Panc1 (cell line): ENCODE data around the gene REXO4. TPM values are rescaled to one million over a fixed set of nuclear protein-coding genes. Genes with fewer than 3 reads are reported as not detected.

Experiments
- ATAC-seq: fragments of 200-7000 bp; cut with Tn5 transposase; 2 replicates; pipeline ENCODE4 v1.9.1; 2020; ENCODE audit warnings: mild to moderate bottlenecking, moderate library complexity
- BruUV-seq: library from RNA; stranded (reverse); fragments of 400-500 nt; replicated peaks from 2 replicates; lab custom pipeline; 2021; lab: Mats Ljungman, UMichigan
- CTCF ChIA-PET: fragments of 300-600 bp; sonication (Branson Sonifier 250); formaldehyde crosslinking; loops from one replicate; lab custom pipeline; 2022; ENCODE audit warnings: antibody characterized with exemption; lab: Charles Lee
- POLR2A ChIA-PET: fragments of 300-600 bp; sonication (Branson Sonifier 250); formaldehyde crosslinking; loops from one replicate; lab custom pipeline; 2022; ENCODE audit warnings: antibody characterized with exemption; lab: Charles Lee
- DNase-seq: peaks from one replicate; pipeline ENCODE4 v3.0.0-alpha.2; 2010; ENCODE audit warnings: low read depth, low spot score
- H3K27ac ChIP-seq: 2 replicates; pipeline ENCODE4 v1.5.1; 2011; ENCODE audit warnings: mild to moderate bottlenecking, low read length, inconsistent platforms
- H3K27me3 ChIP-seq: fragments of 200-500 bp; sonication (Bioruptor generic); 2 replicates; pipeline ENCODE4 v1.6.0; 2014; ENCODE audit warnings: low read length, inconsistent platforms; ENCODE audit not compliant: control insufficient read depth, insufficient read depth
- H3K36me3 ChIP-seq: fragments of 200-500 bp; sonication (Bioruptor generic); 2 replicates; pipeline ENCODE4 v1.5.1; 2014; ENCODE audit warnings: inconsistent platforms, mild to moderate bottlenecking, low read length, moderate library complexity; ENCODE audit not compliant: control insufficient read depth, insufficient read depth
- H3K4me1 ChIP-seq: 2 replicates; pipeline ENCODE4 v1.5.1; 2011; ENCODE audit warnings: inconsistent platforms, mild to moderate bottlenecking, low read length, moderate library complexity; ENCODE audit not compliant: control insufficient read depth, insufficient read depth
- H3K4me3 ChIP-seq, 2 experiments: 2 replicates each; pipeline ENCODE4 v1.5.1; 2011 to 2012; ENCODE audit warnings: low read depth in 2 of 2, low read length in 2 of 2, mild to moderate bottlenecking in 2 of 2, inconsistent platforms in 1 of 2, moderate library complexity in 1 of 2
- H3K9me3 ChIP-seq: fragments of 200-500 bp; sonication (Bioruptor generic); 2 replicates; pipeline ENCODE4 v1.5.1; 2014; ENCODE audit warnings: low read depth, mild to moderate bottlenecking, inconsistent platforms, low read length, moderate library complexity; ENCODE audit not compliant: control insufficient read depth, insufficient read depth
- POLR2AphosphoS5 ChIP-seq: IDR thresholded peaks from 2 replicates; pipeline ENCODE4 v1.6.1; 2012; ENCODE audit warnings: mild to moderate bottlenecking, low read depth, low read length, moderate library complexity
- SIN3A ChIP-seq: IDR thresholded peaks from 2 replicates; pipeline ENCODE4 v1.6.1; 2012; ENCODE audit warnings: low read depth, mild to moderate bottlenecking, low read length, moderate library complexity, borderline replicate concordance; ENCODE audit not compliant: insufficient read depth
- TCF7L2 ChIP-seq: IDR thresholded peaks from 2 replicates; pipeline ENCODE4 v1.6.1; 2011; ENCODE audit warnings: mild to moderate bottlenecking, low read depth, low read length, inconsistent platforms
- in situ Hi-C: cut with HindIII; loops from 2 replicates; pipeline ENCODE4 v1.10.0; 2016; ENCODE audit warnings: low sequenced_read_pairs, low pct_unique_long_range_greater_than_20kb
- intact Hi-C: fragments of 100-400 bp; cut with micrococcal nuclease; formaldehyde crosslinking; loops from one replicate; pipeline ENCODE4 v1.10.0; 2022; ENCODE audit not compliant: unreplicated experiment
- total RNA-seq: library from RNA; stranded (reverse); gene quantifications from one replicate; pipeline ENCODE4 v1.2.1, GENCODE V29; 2021; ENCODE audit not compliant: unreplicated experiment
- TF ChIP-seq, protein P1 (sequence below): fragments of 450-650 bp; IDR thresholded peaks from 2 replicates; pipeline ENCODE4 v1.5.1; 2017; ENCODE audit warnings: mild to moderate bottlenecking
- TF ChIP-seq, protein P2 (sequence below), 2 experiments: IDR thresholded peaks; 2 replicates each; pipeline ENCODE4 v1.6.1; 2011 to 2012; ENCODE audit warnings: low read depth in 2 of 2, control low read depth in 1 of 2, low read length in 1 of 2, mild to moderate bottlenecking in 1 of 2, moderate library complexity in 1 of 2; ENCODE audit not compliant: insufficient read depth in 1 of 2

The REXO4 gene
- total RNA-seq, 1 experiment from 2014 or later = 19.9 TPM

DNA sequence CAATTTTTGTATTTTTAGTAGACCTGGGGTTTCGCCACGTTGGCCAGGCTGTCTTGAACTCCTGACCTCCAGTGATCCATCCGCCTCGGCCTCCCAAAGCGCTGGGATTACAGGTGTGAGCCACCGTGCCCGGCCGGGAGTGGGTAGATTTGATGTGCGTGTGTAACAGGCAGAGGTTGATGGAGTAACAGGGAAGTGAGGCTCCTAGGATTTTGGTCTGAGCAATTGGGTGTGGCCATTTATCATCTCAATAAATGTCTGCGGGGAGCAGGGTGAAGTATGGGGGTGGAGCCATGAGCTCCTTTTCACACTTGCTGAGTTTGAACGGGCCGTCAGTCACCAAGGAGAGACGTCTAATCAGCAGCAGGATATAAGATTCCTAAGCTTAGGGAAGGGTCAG lies 1.2 kb upstream of the REXO4 start:
- Histone ChIP-seq H3K27me3 (no peaks in the 10 kb centered on the region), H3K4me3 (peak overlapping the region in 1 of 2 experiments; percentile 90; a peak in 2 of 4 replicates), H3K36me3 (peaks cover 2% of the 10 kb centered on the region), H3K9me3 (no peaks in the 10 kb centered on the region), H3K4me1 (no peaks in the 10 kb centered on the region), H3K27ac (no peak overlapping the region)
- CTCF ChIA-PET = no interaction called here
- intact Hi-C loops = no loop called here
- DNase-seq (no peak), ATAC-seq (no peak)
- BruUV-seq = no TSS peak
- POLR2A ChIA-PET = no interaction called here
- TF ChIP-seq, protein P1, sequence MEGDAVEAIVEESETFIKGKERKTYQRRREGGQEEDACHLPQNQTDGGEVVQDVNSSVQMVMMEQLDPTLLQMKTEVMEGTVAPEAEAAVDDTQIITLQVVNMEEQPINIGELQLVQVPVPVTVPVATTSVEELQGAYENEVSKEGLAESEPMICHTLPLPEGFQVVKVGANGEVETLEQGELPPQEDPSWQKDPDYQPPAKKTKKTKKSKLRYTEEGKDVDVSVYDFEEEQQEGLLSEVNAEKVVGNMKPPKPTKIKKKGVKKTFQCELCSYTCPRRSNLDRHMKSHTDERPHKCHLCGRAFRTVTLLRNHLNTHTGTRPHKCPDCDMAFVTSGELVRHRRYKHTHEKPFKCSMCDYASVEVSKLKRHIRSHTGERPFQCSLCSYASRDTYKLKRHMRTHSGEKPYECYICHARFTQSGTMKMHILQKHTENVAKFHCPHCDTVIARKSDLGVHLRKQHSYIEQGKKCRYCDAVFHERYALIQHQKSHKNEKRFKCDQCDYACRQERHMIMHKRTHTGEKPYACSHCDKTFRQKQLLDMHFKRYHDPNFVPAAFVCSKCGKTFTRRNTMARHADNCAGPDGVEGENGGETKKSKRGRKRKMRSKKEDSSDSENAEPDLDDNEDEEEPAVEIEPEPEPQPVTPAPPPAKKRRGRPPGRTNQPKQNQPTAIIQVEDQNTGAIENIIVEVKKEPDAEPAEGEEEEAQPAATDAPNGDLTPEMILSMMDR = no peak
- TF ChIP-seq POLR2AphosphoS5 (no peak), SIN3A (no peak), TCF7L2 (no peak)
- TF ChIP-seq, protein P2, sequence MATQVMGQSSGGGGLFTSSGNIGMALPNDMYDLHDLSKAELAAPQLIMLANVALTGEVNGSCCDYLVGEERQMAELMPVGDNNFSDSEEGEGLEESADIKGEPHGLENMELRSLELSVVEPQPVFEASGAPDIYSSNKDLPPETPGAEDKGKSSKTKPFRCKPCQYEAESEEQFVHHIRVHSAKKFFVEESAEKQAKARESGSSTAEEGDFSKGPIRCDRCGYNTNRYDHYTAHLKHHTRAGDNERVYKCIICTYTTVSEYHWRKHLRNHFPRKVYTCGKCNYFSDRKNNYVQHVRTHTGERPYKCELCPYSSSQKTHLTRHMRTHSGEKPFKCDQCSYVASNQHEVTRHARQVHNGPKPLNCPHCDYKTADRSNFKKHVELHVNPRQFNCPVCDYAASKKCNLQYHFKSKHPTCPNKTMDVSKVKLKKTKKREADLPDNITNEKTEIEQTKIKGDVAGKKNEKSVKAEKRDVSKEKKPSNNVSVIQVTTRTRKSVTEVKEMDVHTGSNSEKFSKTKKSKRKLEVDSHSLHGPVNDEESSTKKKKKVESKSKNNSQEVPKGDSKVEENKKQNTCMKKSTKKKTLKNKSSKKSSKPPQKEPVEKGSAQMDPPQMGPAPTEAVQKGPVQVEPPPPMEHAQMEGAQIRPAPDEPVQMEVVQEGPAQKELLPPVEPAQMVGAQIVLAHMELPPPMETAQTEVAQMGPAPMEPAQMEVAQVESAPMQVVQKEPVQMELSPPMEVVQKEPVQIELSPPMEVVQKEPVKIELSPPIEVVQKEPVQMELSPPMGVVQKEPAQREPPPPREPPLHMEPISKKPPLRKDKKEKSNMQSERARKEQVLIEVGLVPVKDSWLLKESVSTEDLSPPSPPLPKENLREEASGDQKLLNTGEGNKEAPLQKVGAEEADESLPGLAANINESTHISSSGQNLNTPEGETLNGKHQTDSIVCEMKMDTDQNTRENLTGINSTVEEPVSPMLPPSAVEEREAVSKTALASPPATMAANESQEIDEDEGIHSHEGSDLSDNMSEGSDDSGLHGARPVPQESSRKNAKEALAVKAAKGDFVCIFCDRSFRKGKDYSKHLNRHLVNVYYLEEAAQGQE (IDR thresholded peaks at IDR 0.05; ENCODE audit: insufficient read depth in 1 of 2, low read depth in 2 of 2, low read length in 1 of 2) = no peak
- in situ Hi-C loops = no loop called here

DNA sequence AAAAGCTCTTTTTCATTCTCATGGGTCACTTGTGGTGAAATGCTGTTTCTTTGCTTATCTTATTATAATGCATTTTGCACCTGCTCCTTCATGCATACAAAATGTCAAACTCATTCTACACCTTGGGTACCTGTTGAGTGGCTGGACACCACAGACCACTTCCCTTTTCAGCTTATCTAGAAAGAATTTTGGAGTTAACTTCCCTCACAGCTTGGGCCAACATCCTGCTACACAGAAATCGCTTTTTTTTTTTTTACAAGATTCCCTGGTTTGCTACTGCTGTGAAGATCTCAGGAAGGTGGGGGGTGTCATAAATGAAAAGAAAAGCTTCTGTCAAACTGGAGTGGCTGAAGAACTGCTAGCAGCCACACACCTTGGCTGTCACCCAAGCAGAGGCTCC lies 2.6 kb downstream of the REXO4 start:
- no peak for DNase-seq
- CTCF ChIA-PET = no interaction called here
- intact Hi-C loops = no loop called here
- POLR2A ChIA-PET = no interaction called here
- H3K36me3 ChIP-seq = peaks cover 2% of the 10 kb centered on the region
- H3K27ac ChIP-seq = no peak overlapping the region
- H3K27me3 ChIP-seq = no peaks in the 10 kb centered on the region
- H3K4me1 ChIP-seq = no peaks in the 10 kb centered on the region
- in situ Hi-C loops = no loop called here
- no peak for ATAC-seq
- BruUV-seq = no TSS peak
- TF ChIP-seq, protein P1 = no peak
- TF ChIP-seq, protein P2 (IDR thresholded peaks at IDR 0.05; ENCODE audit: insufficient read depth in 1 of 2, low read depth in 2 of 2, low read length in 1 of 2) = no peak
- TF ChIP-seq POLR2AphosphoS5 (no peak), SIN3A (no peak), TCF7L2 (no peak)
- no peak overlapping the region for H3K4me3 ChIP-seq
- no peaks in the 10 kb centered on the region for H3K9me3 ChIP-seq
